Metanephros (tissue), 1 donor: ENCODE measurements around the gene CRYAA. TPM values are rescaled to one million over a fixed set of nuclear protein-coding genes. Genes with fewer than 3 reads are reported as not detected.

Experiments used
- total RNA-seq: library from RNA; depleted of rRNA; stranded (reverse); fragments of >200 nt; gene quantifications from one replicate; pipeline ENCODE4 v1.2.3, GENCODE V29; 2014

CRYAA gene, protein sequence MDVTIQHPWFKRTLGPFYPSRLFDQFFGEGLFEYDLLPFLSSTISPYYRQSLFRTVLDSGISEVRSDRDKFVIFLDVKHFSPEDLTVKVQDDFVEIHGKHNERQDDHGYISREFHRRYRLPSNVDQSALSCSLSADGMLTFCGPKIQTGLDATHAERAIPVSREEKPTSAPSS
- total RNA-seq, result not detected

DNA sequence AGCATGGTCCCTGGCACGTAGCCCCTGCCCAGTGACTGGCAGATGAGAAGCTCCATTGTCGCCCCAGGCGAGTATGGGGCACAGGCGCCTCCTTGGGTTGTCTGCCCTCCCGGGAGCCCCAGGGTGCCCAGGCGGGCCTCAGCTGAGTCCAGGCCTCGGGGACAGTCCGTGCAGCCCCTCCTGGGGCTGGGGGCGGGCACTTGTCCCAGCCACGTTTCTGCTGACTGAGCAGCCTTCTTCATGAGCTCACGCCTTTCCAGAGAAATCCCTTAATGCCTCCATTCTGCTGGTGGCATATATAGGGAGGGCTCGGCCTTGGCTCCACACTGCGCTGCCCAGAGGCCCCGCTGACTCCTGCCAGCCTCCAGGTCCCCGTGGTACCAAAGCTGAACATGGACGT, at the start of gene CRYAA:
CRYAA (plus strand) TSS at position 301 of the 400 bp plus-strand sequence; CDS start at position 393, 92 bp downstream.

Other genes starting within 250 kb of the CRYAA start
- 0.18 TPM for gene ERVH48-1, start 243.4 kb upstream of the CRYAA start, total RNA-seq
- 27.4 TPM for gene PKNOX1, start 194.4 kb upstream of the CRYAA start, total RNA-seq
- gene CBS, start 93.2 kb upstream of the CRYAA start, total RNA-seq, result 12.9 TPM
- 50.9 TPM for gene U2AF1, start 61.4 kb upstream of the CRYAA start, total RNA-seq